Endothelial cell of umbilical vein (primary cell): Measurements from ENCODE around the gene HYLS1.

Source experiments
- EZH2 ChIP-seq: IDR thresholded peaks from 2 replicates; pipeline ENCODE4 v1.6.1; 2012; ENCODE audit warnings: borderline replicate concordance, low read depth, mild to moderate bottlenecking, moderate library complexity, low read length, inconsistent platforms; ENCODE audit not compliant: severe bottlenecking
- POLR2A ChIP-seq: IDR thresholded peaks from 2 replicates; pipeline ENCODE4 v1.6.1; 2012; ENCODE audit warnings: low read depth, mild to moderate bottlenecking, control low read depth, low read length
- TF ChIP-seq, protein P1 (sequence below): IDR thresholded peaks from 2 replicates; pipeline ENCODE4 v1.6.1; 2011; ENCODE audit not compliant: insufficient read depth, insufficient read length
- TF ChIP-seq, protein P2 (sequence below), 2 donors: IDR thresholded peaks; 1 replicate in 1 of 2; 2 replicates in 1 of 2; pipeline ENCODE4 v1.5.1; 2011; ENCODE audit warnings: low read length in 2 of 2, mild to moderate bottlenecking in 2 of 2, moderate library complexity in 2 of 2, control low read depth in 1 of 2, inconsistent platforms in 1 of 2, low read depth in 1 of 2; ENCODE audit not compliant: insufficient read depth in 1 of 2; ENCODE audit errors: extremely low read depth in 1 of 2

DNA sequence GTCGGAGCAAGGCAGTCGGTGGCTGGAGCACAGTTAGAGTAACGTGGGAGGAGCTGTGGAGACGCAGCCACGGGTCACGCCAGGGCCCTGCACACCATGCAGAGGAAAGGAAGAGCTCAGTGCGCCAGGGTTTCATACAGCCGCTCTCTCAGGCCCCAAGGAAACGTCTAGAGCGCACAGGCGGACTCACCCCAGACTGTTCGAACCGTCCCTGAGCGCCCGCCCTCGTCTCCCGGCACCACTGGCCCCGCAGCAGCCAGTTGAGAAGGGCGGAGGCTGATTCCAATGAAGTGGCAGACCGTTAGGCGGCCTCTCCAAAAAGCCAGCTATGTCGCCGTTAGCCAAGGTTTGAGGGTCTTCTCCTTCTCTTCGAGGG is 483 bp upstream of the HYLS1 start:
- TF ChIP-seq, protein P1, sequence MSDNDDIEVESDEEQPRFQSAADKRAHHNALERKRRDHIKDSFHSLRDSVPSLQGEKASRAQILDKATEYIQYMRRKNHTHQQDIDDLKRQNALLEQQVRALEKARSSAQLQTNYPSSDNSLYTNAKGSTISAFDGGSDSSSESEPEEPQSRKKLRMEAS: no peak
- TF ChIP-seq POLR2A: no peak
- TF ChIP-seq, protein P2, sequence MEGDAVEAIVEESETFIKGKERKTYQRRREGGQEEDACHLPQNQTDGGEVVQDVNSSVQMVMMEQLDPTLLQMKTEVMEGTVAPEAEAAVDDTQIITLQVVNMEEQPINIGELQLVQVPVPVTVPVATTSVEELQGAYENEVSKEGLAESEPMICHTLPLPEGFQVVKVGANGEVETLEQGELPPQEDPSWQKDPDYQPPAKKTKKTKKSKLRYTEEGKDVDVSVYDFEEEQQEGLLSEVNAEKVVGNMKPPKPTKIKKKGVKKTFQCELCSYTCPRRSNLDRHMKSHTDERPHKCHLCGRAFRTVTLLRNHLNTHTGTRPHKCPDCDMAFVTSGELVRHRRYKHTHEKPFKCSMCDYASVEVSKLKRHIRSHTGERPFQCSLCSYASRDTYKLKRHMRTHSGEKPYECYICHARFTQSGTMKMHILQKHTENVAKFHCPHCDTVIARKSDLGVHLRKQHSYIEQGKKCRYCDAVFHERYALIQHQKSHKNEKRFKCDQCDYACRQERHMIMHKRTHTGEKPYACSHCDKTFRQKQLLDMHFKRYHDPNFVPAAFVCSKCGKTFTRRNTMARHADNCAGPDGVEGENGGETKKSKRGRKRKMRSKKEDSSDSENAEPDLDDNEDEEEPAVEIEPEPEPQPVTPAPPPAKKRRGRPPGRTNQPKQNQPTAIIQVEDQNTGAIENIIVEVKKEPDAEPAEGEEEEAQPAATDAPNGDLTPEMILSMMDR (IDR thresholded peaks at IDR 0.05; ENCODE audit: extremely low read depth in 1 of 2, insufficient read depth in 1 of 2, low read depth in 1 of 2, low read length in 2 of 2): no peak
- TF ChIP-seq EZH2: no peak
